Stomach (tissue), 9 donors: Measurements from ENCODE around the gene IRS2. TPM values are rescaled to one million over a fixed set of nuclear protein-coding genes. Genes with fewer than 3 reads are reported as not detected.

Source experiments
- DNase-seq, 2 donors: peaks; one replicate each; pipeline versions ENCODE4 v3.0.0 to v3.0.0-alpha.2; 2013 to 2019
- H3K27ac ChIP-seq, 5 donors: fragments of 200-600 bp in 4 of 5; sonication (generic) in 4 of 5; one replicate each; pipeline ENCODE4 v1.5.1; 2013 to 2019; ENCODE audit warnings: mild to moderate bottlenecking in 1 of 5, moderate library complexity in 1 of 5
- H3K27me3 ChIP-seq, 3 donors: fragments of 200-600 bp; sonication (generic); one replicate each; pipeline ENCODE4 v1.5.1; 2017 to 2019; ENCODE audit warnings: mixed run types in 1 of 3
- H3K36me3 ChIP-seq, 4 donors: fragments of 200-600 bp; sonication (generic); 1 replicate in 3 of 4; 2 replicates in 1 of 4; pipeline ENCODE4 v1.5.1; 2016 to 2019
- H3K4me1 ChIP-seq, 4 donors: fragments of 200-600 bp; sonication (generic); one replicate each; pipeline ENCODE4 v1.5.1; 2016 to 2019
- H3K4me3 ChIP-seq, 4 donors: fragments of 200-600 bp; sonication (generic) in 3 of 4; one replicate each; pipeline ENCODE4 v1.5.1; 2016 to 2019; ENCODE audit warnings: mild to moderate bottlenecking in 1 of 4
- H3K9me3 ChIP-seq, 4 donors: fragments of 200-600 bp; sonication (generic); one replicate each; pipeline ENCODE4 v1.5.1; 2016 to 2019
- EP300 ChIP-seq: sonication (generic); formaldehyde crosslinking; IDR thresholded peaks from one replicate; pipeline ENCODE4 v1.6.1; 2017; ENCODE audit warnings: antibody characterized with exemption
- POLR2A ChIP-seq, 4 donors: fragments of 450-650 bp; IDR thresholded peaks; one replicate each; pipeline ENCODE4 v1.6.1; 2016; ENCODE audit warnings: antibody characterized with exemption in 4 of 4, control low read depth in 2 of 4, mild to moderate bottlenecking in 1 of 4, moderate library complexity in 1 of 4
- POLR2AphosphoS5 ChIP-seq, 3 donors: sonication (generic); formaldehyde crosslinking; IDR thresholded peaks; one replicate each; pipeline ENCODE4 v1.6.1; 2016; ENCODE audit warnings: antibody characterized with exemption in 3 of 3
- WGBS, 5 donors: extraction: QIAGEN DNeasy Blood & Tissue Kit in 3 of 5; methylation state at CpG; one replicate each; pipeline versions ENCODE4 v1.1.5 to v1.1.7; 2013 to 2018; 5-methylcytosine and 5-hydroxymethylcytosine counted together
- intact Hi-C: fragments of 100-400 bp; cut with DNase I; formaldehyde crosslinking; loops from one replicate; pipeline ENCODE4 v1.15.1; 2023; ENCODE audit warnings: low total_unique reads
- polyA plus RNA-seq, 3 donors: library from polyadenylated mRNA; stranded (reverse); fragments of 200-250 nt; gene quantifications; one replicate each; pipeline ENCODE4 v1.2.3, GENCODE V29; 2013
- total RNA-seq, 5 donors: library from RNA; depleted of rRNA; stranded (reverse); fragments of >200 nt; gene quantifications; one replicate each; pipeline versions ENCODE4 v1.1.0 to v1.2.3, GENCODE V29; 2014 to 2016
- TF ChIP-seq, protein P1 (sequence below), 7 experiments: fragments of 450-650 bp in 4 of 7; fragments of 200-600 bp in 3 of 7; sonication (generic) in 3 of 7; IDR thresholded peaks; one replicate each; pipeline ENCODE4 v1.5.1; 2016 to 2019; ENCODE audit warnings: antibody characterized with exemption in 7 of 7, control low read depth in 2 of 7, mild to moderate bottlenecking in 1 of 7
- donor health status: healthy with polysubstance abuse.
- donor health status: Bipolar disorder and iron deficiency.
- donor health status: healthy.

The IRS2 gene
- total and polyA plus RNA-seq, 8 donors: 2.7 to 24.1 (median 11.4) TPM

DNA sequence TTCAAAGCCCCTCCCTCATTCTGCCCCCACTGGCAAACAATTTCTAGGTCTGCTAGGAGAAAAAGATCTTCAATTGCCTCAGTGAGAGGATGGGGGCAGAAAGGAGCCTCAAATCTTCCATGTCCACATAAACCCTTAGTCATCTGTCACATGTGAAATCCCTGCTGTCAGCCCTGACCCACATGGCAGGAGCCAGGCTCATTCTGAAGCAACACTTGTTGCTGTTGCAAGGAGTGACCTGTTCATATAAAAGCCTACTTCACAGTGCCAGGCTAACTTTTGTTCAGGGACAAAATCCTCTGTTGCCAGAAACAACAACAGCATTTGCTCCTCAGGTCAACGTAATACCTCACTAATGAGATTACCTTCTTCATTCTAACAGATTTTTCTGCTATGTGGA lies 70.5 kb downstream of the IRS2 start:
- Histone ChIP-seq H3K27ac (no peak overlapping the region), H3K27me3 (no peaks in the 10 kb centered on the region), H3K36me3 (no peaks in the 10 kb centered on the region), H3K4me1 (no peaks in the 10 kb centered on the region), H3K4me3 (no peak overlapping the region), H3K9me3 (no peaks in the 10 kb centered on the region)
- TF ChIP-seq POLR2A (IDR thresholded peaks at IDR 0.05) (no peak), POLR2AphosphoS5 (IDR thresholded peaks at IDR 0.05) (no peak), EP300 (no peak)
- TF ChIP-seq, protein P1, sequence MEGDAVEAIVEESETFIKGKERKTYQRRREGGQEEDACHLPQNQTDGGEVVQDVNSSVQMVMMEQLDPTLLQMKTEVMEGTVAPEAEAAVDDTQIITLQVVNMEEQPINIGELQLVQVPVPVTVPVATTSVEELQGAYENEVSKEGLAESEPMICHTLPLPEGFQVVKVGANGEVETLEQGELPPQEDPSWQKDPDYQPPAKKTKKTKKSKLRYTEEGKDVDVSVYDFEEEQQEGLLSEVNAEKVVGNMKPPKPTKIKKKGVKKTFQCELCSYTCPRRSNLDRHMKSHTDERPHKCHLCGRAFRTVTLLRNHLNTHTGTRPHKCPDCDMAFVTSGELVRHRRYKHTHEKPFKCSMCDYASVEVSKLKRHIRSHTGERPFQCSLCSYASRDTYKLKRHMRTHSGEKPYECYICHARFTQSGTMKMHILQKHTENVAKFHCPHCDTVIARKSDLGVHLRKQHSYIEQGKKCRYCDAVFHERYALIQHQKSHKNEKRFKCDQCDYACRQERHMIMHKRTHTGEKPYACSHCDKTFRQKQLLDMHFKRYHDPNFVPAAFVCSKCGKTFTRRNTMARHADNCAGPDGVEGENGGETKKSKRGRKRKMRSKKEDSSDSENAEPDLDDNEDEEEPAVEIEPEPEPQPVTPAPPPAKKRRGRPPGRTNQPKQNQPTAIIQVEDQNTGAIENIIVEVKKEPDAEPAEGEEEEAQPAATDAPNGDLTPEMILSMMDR (IDR thresholded peaks at IDR 0.05): no peak
- intact Hi-C loops: no loop called here
- WGBS, 5 donors: 63 to 92% (median 88%) methylated on average over 1 of the region's 1 CpG
- DNase-seq: no peak

DNA sequence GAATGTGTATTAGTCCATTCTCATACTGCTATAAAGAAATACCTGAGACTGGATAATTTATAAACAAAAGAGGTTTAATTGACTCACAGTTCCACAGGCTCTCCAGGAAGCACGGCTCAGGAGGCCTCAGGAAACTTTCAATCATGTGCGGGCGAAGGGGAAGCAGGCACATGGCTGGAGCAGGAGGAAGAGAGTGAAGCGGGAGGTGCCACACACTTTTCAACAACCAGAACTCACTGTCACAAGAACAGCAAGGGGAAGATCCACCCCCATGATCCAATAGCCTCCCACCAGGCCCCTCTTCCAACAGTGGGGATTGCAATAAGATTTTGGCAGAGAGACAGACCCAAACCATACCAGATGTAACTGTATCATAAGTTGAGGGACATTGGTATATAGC lies 72.7 kb downstream of the IRS2 start:
- Histone ChIP-seq H3K27me3 (no peaks in the 10 kb centered on the region), H3K36me3 (no peaks in the 10 kb centered on the region), H3K4me1 (no peaks in the 10 kb centered on the region), H3K9me3 (no peaks in the 10 kb centered on the region), H3K27ac (no peak overlapping the region), H3K4me3 (no peak overlapping the region)
- intact Hi-C loops: no loop called here
- TF ChIP-seq, protein P1 (IDR thresholded peaks at IDR 0.05): no peak
- no peak for TF ChIP-seq POLR2AphosphoS5 (IDR thresholded peaks at IDR 0.05)
- TF ChIP-seq POLR2A (IDR thresholded peaks at IDR 0.05): no peak
- TF ChIP-seq EP300: no peak
- 64 to 93% (median 83%) methylated on average over 4 of the region's 4 CpGs for WGBS, 5 donors
- no peak for DNase-seq

DNA sequence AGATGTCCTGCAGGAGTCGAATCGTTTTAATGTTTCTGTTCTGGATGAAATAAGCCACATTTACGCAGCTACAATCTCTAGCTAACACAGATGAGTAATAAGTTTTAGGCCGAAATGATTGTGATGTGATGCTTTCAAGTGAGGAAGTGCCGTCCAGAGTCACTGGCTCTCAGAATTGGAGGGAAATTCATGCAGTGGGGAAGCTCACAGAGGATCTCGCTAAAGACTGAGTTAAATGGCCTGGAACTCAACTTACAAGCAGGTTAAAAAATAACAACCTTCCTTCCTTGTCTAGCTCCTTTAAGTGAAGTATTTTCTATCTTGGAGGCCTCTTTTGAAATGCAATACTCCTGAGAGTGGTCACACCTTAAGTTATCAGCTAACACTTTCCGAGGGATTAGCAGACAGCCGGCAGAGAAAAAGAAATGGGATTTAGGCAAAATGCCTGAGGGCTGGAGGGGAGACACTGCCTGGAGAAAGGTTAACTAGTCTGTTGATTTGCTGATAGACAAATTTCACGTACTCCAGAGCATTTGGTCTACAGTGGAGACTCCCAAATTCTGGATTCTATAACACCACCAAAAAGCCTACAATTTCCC lies 74.2 kb downstream of the IRS2 start:
- Histone ChIP-seq H3K4me1 (no peaks in the 10 kb centered on the region), H3K4me3 (no peak overlapping the region), H3K27me3 (no peaks in the 10 kb centered on the region), H3K36me3 (no peaks in the 10 kb centered on the region), H3K9me3 (no peaks in the 10 kb centered on the region), H3K27ac (no peak overlapping the region)
- no peak for DNase-seq
- TF ChIP-seq POLR2AphosphoS5 (IDR thresholded peaks at IDR 0.05) (no peak), EP300 (no peak)
- TF ChIP-seq, protein P1 (IDR thresholded peaks at IDR 0.05): no peak
- WGBS, 5 donors: 49 to 57% (median 51%) methylated on average over 9 of the region's 9 CpGs
- intact Hi-C loops: no loop called here

DNA sequence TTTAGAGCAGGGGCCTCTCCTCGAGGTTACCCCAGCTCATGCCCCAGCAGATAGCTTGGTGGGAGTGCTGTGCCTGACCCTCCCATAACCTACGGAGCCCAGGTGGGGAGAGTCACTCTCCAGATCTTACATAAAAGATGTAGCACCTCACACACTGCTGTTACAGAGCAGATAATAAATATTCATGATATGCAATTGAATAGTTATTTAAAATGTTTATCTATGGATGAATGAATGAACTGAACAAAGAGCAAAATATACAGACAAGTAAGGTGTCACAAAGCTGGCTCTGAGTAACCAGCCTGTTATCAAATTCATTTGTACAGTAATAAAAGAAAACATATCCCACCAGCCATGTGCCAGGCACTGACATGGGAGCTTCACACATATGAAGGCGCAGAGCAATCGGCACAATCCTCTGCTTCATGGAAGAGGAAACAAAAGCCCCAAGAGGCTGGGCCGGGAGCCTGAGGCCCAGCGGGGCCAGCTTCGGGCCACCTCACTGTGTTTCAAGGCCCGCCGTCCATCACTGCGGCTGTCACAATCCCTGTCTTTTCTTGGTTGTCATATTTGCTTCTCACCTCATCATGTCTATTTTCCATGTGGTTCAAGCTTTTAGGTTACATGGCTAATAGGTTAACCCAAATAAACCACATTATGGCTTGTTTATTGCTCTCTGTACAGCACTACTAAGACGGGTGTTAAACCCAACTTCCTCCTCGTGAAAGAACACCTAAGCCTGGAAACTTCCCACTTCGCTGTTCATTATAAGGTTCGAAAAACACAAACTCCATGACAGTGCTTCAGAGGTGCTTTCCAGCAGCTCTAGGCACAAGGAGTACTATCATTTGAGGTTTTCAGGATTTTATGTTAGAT lies 78.4 kb downstream of the IRS2 start:
- TF ChIP-seq, protein P1 (IDR thresholded peaks at IDR 0.05): no peak
- TF ChIP-seq POLR2A (IDR thresholded peaks at IDR 0.05): no peak
- TF ChIP-seq POLR2AphosphoS5 (IDR thresholded peaks at IDR 0.05): no peak
- TF ChIP-seq EP300: no peak
- H3K27me3 ChIP-seq: peaks cover 0 to 5% (median 0%) of the 10 kb centered on the region in 3 donors
- no peak overlapping the region for H3K4me3 ChIP-seq
- intact Hi-C loops: no loop called here
- no peaks in the 10 kb centered on the region for H3K9me3 ChIP-seq
- no peaks in the 10 kb centered on the region for H3K36me3 ChIP-seq
- peaks cover 0 to 17% (median 5%) of the 10 kb centered on the region in 4 donors for H3K4me1 ChIP-seq
- H3K27ac ChIP-seq: no peak overlapping the region
- no peak for DNase-seq
- WGBS, 5 donors: 78 to 89% (median 81%) methylated on average over 14 of the region's 14 CpGs
